ENCODE results near the gene SPON1. TPM values are rescaled to one million over a fixed set of nuclear protein-coding genes. Genes with fewer than 3 reads are reported as not detected.
"Not testable (repeated sequence)": the region's sequence is repeated elsewhere in the genome, so short reads cannot be mapped to it uniquely, and the experiment has no call there.

Gene SPON1
- total RNA-seq, 1 donor from 2014 or later, result 22.4 TPM

GRCh38 chr11:14079011-14079410 lies 116.5 kb downstream of the SPON1 start:
- H3K4me3 ChIP-seq (ENCODE audit: low read depth, low read length), result no peak overlapping the region
- TF ChIP-seq CTCF (conservative IDR thresholded peaks at IDR 0.05; ENCODE audit: low read depth, low read length), result no peak
- no peak for DNase-seq (ENCODE audit: low read depth)

- TF ChIP-seq CTCF (conservative IDR thresholded peaks at IDR 0.05; ENCODE audit: low read depth, low read length), result no peak
- DNase-seq (ENCODE audit: low read depth), result no peak
- H3K4me3 ChIP-seq (ENCODE audit: low read depth, low read length), result no peak overlapping the region
Observed at GRCh38 chr11:14079797-14080196, 117.3 kb downstream of the SPON1 start.

- no peak for TF ChIP-seq CTCF (conservative IDR thresholded peaks at IDR 0.05; ENCODE audit: low read depth, low read length)
Observed at GRCh38 chr11:14081581-14082231, 119.2 kb downstream of the SPON1 start.

GRCh38 chr11:14082338-14082737 lies 119.8 kb downstream of the SPON1 start:
- H3K4me3 ChIP-seq (ENCODE audit: low read depth, low read length), result no peak overlapping the region
- no peak for DNase-seq (ENCODE audit: low read depth)
- no peak for TF ChIP-seq CTCF (conservative IDR thresholded peaks at IDR 0.05; ENCODE audit: low read depth, low read length)

More at GRCh38 chr11:14081581-14082231, 119.2 kb downstream of the SPON1 start:
- DNase-seq (ENCODE audit: low read depth), result no peak
- no peak overlapping the region for H3K4me3 ChIP-seq (ENCODE audit: low read depth, low read length)

GRCh38 chr11:14088861-14089260 lies 126.3 kb downstream of the SPON1 start:
- H3K4me3 ChIP-seq (ENCODE audit: low read depth, low read length); DNase-seq (ENCODE audit: low read depth): not testable (repeated sequence)

GRCh38 chr11:14089690-14090462 lies 127.4 kb downstream of the SPON1 start:
- no peak for TF ChIP-seq CTCF (conservative IDR thresholded peaks at IDR 0.05; ENCODE audit: low read depth, low read length)
- no peak overlapping the region for H3K4me3 ChIP-seq (ENCODE audit: low read depth, low read length)
- DNase-seq (ENCODE audit: low read depth), result no peak

GRCh38 chr11:14090631-14091030 lies 128.1 kb downstream of the SPON1 start:
- H3K4me3 ChIP-seq (ENCODE audit: low read depth, low read length); DNase-seq (ENCODE audit: low read depth): not testable (repeated sequence)

GRCh38 chr11:14093065-14093464 lies 130.5 kb downstream of the SPON1 start:
- DNase-seq (ENCODE audit: low read depth), result no peak
- no peak overlapping the region for H3K4me3 ChIP-seq (ENCODE audit: low read depth, low read length)
- no peak for TF ChIP-seq CTCF (conservative IDR thresholded peaks at IDR 0.05; ENCODE audit: low read depth, low read length)

Measured in epithelial cell of proximal tubule (primary cell).